OCI-LY7 (cell line): ENCODE data around the gene IL2RA.
"Not testable (repeated sequence)": the region's sequence is repeated elsewhere in the genome, so short reads cannot be mapped to it uniquely, and the experiment has no call there.

Source experiments
- CTCF ChIP-seq: fragments of 200-600 bp; sonication (generic); conservative IDR thresholded peaks from 2 replicates; pipeline ENCODE4 v1.5.1; 2014; ENCODE audit warnings: mild to moderate bottlenecking, antibody characterized with exemption, low read length, moderate library complexity, mixed read lengths
- EZH2phosphoT487 ChIP-seq: fragments of 200-600 bp; sonication (generic); IDR thresholded peaks from 2 replicates; pipeline ENCODE4 v1.6.1; 2018; ENCODE audit warnings: low read depth, borderline replicate concordance, mild to moderate bottlenecking, mixed run types, antibody characterized with exemption, low read length, moderate library complexity, mixed read lengths

- TF ChIP-seq CTCF, EZH2phosphoT487: not testable (repeated sequence)
These were observed 45.4 kb upstream of the IL2RA start for GRCh38 chr10:6107616-6108015.
